ENCODE measurements around the gene EXD3. TPM values are rescaled to one million over a fixed set of nuclear protein-coding genes. Genes with fewer than 3 reads are reported as not detected.

EXD3 gene
- total and polyA plus RNA-seq, 2 of the 13 experiments (the other 11 are each of a cell fraction or from before 2014, with no cell fraction given), result 2.7 to 4.8 TPM

DNA sequence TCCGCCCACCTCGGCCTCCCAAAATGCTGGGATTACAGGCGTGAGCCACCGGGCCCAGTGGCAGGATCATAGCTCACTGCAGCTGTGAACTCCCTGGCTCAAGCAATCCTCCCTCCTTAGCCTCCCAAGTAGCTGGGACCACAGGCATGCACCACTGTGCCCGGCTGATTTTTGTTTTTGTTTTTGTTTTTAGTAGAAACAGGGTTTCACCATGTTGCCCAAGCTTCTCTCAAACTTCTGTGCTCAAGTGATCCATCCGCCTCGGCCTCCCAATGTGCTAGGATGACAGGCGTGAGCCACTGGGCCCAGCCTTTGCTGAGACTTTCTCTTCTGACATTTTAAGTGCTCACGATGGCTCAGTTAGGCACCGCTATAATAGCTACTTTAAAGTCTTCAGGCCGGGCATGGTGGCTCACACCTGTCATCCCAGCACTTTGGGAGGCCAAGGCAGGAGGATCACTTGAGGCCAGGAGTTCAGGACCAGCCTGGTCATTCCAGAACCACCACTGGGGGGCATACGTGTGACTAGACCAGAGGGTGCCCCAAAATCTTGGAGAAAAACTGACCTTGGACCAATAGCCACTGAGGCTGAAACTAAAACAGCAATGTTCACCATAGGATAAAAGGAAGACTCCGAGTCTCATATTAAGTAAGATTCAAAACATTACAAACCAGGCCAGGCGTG, 21.3 kb upstream of the EXD3 start:
- WGBS (ENCODE audit: low lambda C conversion rate), result 80% methylated on average over 14 of the region's 14 CpGs
- no peak overlapping the region for H2AFZ ChIP-seq (ENCODE audit: low read length)
- no peak for DNase-seq (ENCODE audit: low spot score)
- FAIRE-seq, result no peak
- intact Hi-C loops (cut with micrococcal nuclease; ENCODE audit: unreplicated experiment) (no loop called here), in situ Hi-C loops (cut with HindIII; ENCODE audit: extremely low pct_ligation_motif_present, low pct_unique_long_range_greater_than_20kb) (no loop called here)
- peaks cover 0 to 4% of the 10 kb centered on the region in 2 experiments; a peak in 1 of 5 replicates for H3K27me3 ChIP-seq (ENCODE audit: control insufficient read depth in 1 of 2, insufficient read depth in 2 of 2, low read length in 2 of 2)
- no peaks in the 10 kb centered on the region for H3K9me3 ChIP-seq (ENCODE audit: low read length)
- BruUV-seq (replicated peaks), result no TSS peak
- H4K20me1 ChIP-seq (ENCODE audit: insufficient read depth, low read length), result peaks cover 4% of the 10 kb centered on the region; the same call in 1 of the 2 replicates
- H3K27ac ChIP-seq (ENCODE audit: extremely low read length, insufficient read depth, low read length), result no peak overlapping the region
- H3K79me2 ChIP-seq (ENCODE audit: insufficient read depth, low read length), result no peaks in the 10 kb centered on the region
- no peak overlapping the region for H3K4me2 ChIP-seq (ENCODE audit: low read depth, low read length)
- ATAC-seq, result no peak
- H3K4me1 ChIP-seq (ENCODE audit: insufficient read depth, low read length), result peaks cover 25% of the 10 kb centered on the region
- no peak overlapping the region for H3K4me3 ChIP-seq (replicated peaks in 1 of 3; ENCODE audit: insufficient read depth in 1 of 3, low read depth in 2 of 3, low read length in 3 of 3)
- TF ChIP-seq, protein P1, sequence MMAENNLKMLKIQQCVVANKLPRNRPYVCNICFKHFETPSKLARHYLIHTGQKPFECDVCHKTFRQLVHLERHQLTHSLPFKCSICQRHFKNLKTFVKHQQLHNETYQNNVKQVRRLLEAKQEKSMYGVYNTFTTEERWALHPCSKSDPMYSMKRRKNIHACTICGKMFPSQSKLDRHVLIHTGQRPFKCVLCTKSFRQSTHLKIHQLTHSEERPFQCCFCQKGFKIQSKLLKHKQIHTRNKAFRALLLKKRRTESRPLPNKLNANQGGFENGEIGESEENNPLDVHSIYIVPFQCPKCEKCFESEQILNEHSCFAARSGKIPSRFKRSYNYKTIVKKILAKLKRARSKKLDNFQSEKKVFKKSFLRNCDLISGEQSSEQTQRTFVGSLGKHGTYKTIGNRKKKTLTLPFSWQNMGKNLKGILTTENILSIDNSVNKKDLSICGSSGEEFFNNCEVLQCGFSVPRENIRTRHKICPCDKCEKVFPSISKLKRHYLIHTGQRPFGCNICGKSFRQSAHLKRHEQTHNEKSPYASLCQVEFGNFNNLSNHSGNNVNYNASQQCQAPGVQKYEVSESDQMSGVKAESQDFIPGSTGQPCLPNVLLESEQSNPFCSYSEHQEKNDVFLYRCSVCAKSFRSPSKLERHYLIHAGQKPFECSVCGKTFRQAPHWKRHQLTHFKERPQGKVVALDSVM (CRISPR knock-in tag; IDR thresholded peaks at IDR 0.05), result peak; percentile 87
- TF ChIP-seq ZFP36 (IDR thresholded peaks at IDR 0.05; ENCODE audit: borderline replicate concordance, low read depth, low read length, partially characterized antibody) (no peak), ZMYM3 (CRISPR knock-in tag; IDR thresholded peaks at IDR 0.05) (0 out of 2 replicates have a peak, but pooled peaks have one; percentile 48)
- TF ChIP-seq, protein P2, sequence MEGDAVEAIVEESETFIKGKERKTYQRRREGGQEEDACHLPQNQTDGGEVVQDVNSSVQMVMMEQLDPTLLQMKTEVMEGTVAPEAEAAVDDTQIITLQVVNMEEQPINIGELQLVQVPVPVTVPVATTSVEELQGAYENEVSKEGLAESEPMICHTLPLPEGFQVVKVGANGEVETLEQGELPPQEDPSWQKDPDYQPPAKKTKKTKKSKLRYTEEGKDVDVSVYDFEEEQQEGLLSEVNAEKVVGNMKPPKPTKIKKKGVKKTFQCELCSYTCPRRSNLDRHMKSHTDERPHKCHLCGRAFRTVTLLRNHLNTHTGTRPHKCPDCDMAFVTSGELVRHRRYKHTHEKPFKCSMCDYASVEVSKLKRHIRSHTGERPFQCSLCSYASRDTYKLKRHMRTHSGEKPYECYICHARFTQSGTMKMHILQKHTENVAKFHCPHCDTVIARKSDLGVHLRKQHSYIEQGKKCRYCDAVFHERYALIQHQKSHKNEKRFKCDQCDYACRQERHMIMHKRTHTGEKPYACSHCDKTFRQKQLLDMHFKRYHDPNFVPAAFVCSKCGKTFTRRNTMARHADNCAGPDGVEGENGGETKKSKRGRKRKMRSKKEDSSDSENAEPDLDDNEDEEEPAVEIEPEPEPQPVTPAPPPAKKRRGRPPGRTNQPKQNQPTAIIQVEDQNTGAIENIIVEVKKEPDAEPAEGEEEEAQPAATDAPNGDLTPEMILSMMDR (CRISPR knock-in tag; IDR thresholded peaks at IDR 0.05), result peak; percentile 31
- no peak overlapping the region for H3K9ac ChIP-seq (ENCODE audit: insufficient read depth, low read depth, low read length)
- H3K36me3 ChIP-seq (replicated peaks in 1 of 2; ENCODE audit: control insufficient read depth in 1 of 2, insufficient read depth in 2 of 2, low read length in 2 of 2), result peaks cover 0 to 5% of the 10 kb centered on the region in 2 experiments; a peak in 1 of 5 replicates
- POLR2A ChIA-PET, result interaction anchor here (1.6 kb wide), 1 partner anchor 21 kb away, joined by 7 read pairs; the partner anchor contains the start of genes EXD3 and NOXA1
- CTCF ChIA-PET (ENCODE audit: low intra/inter-chr PET ratio, low total read pairs), result interaction anchor here (0.6 to 2.5 kb wide), 3 partner anchors 21 to 157 kb away, joined by 3 to 23 read pairs (median 6); partner anchors contain the start of genes EXD3 and NOXA1
